Measurements from ENCODE around the gene GPR152. TPM values are rescaled to one million over a fixed set of nuclear protein-coding genes. Genes with fewer than 3 reads are reported as not detected.
"Not testable (repeated sequence)": the region's sequence is repeated elsewhere in the genome, so short reads cannot be mapped to it uniquely, and the experiment has no call there.

GPR152 gene
- total RNA-seq, 5 donors from 2014 or later (not counting 1 experiment from before 2014, with no cell fraction given) = 0.19 TPM; not detected in 4

GRCh38 chr11:67466962-67467771 is 14.6 kb upstream of the GPR152 start:
- ChIA-PET CTCF (interaction anchor here in 1 of 2 donors (1.5 kb wide), 1 partner anchor 30 kb away, joined by 7 read pairs; the partner anchor contains the start of gene PTPRCAP), POLR2A (interaction anchor here (0.6 kb wide), 2 partner anchors 20 to 63 kb away, joined by 6 to 7 read pairs; partner anchors contain the start of gene TBC1D10C (in 1 of the 2))
- no peak overlapping the region for H3K4me3 ChIP-seq (ENCODE audit: control insufficient read depth in 1 of 2, extremely low read depth in 1 of 2, low read length in 1 of 2)
- 92% methylated on average over 8 of the region's 11 CpGs for whole genome bisulfite sequencing (ENCODE audit: insufficient coverage)
- Mint-ChIP-seq H3K36me3 (no peaks in the 10 kb centered on the region), H3K27ac (peak overlapping the region; percentile 89 to 93), H3K9me3 (no peaks in the 10 kb centered on the region), H3K4me1 (peaks cover 32 to 46% (median 36%) of the 10 kb centered on the region in 3 donors), H3K27me3 (no peaks in the 10 kb centered on the region), H3K4me3 (peak overlapping the region; percentile 83 to 88 (median 87))
- DNase-seq = no peak
- H3K36me3 ChIP-seq (ENCODE audit: control insufficient read depth in 2 of 2, extremely low read depth in 1 of 2, insufficient read depth in 1 of 2, low read length in 1 of 2) = peaks cover 4 to 7% of the 10 kb centered on the region in 2 donors
- H3K4me1 ChIP-seq (ENCODE audit: control insufficient read depth in 1 of 2, extremely low read depth in 1 of 2, insufficient read depth in 2 of 2, low read length in 2 of 2) = peaks cover 11 to 63% of the 10 kb centered on the region in 2 experiments
- no peaks in the 10 kb centered on the region for H3K9me3 ChIP-seq
- H3K27ac ChIP-seq (ENCODE audit: low read length) = no peak overlapping the region
- no peaks in the 10 kb centered on the region for H3K27me3 ChIP-seq (replicated peaks in 1 of 2; ENCODE audit: control insufficient read depth in 2 of 2, extremely low read depth in 1 of 2, insufficient read depth in 2 of 2, low read length in 1 of 2)
- ATAC-seq (replicated peaks in 1 of 4) = no peak

- ChIA-PET CTCF (no interaction called here), POLR2A (no interaction called here)
- Histone ChIP-seq H3K9me3 (no peaks in the 10 kb centered on the region), H3K4me3 (ENCODE audit: control insufficient read depth in 1 of 2, extremely low read depth in 1 of 2, low read length in 1 of 2) (no peak overlapping the region), H3K27me3 (replicated peaks in 1 of 2; ENCODE audit: control insufficient read depth in 2 of 2, extremely low read depth in 1 of 2, insufficient read depth in 2 of 2, low read length in 1 of 2) (no peaks in the 10 kb centered on the region), H3K27ac (ENCODE audit: low read length) (no peak overlapping the region), H3K4me1 (ENCODE audit: control insufficient read depth in 1 of 2, extremely low read depth in 1 of 2, insufficient read depth in 2 of 2, low read length in 2 of 2) (peaks cover 11 to 63% of the 10 kb centered on the region in 2 experiments), H3K36me3 (ENCODE audit: control insufficient read depth in 2 of 2, extremely low read depth in 1 of 2, insufficient read depth in 1 of 2, low read length in 1 of 2) (peaks cover 4 to 7% of the 10 kb centered on the region in 2 donors)
- Mint-ChIP-seq H3K9me3 (no peaks in the 10 kb centered on the region), H3K27me3 (no peaks in the 10 kb centered on the region), H3K4me3 (peak overlapping the region in 2 of 3 donors; percentile 47 to 88), H3K4me1 (peaks cover 32 to 43% (median 36%) of the 10 kb centered on the region in 3 donors), H3K36me3 (no peaks in the 10 kb centered on the region), H3K27ac (peak overlapping the region; percentile 66 to 89)
- ATAC-seq (replicated peaks in 1 of 4) (no peak), DNase-seq (no peak)
- WGBS (ENCODE audit: insufficient coverage) = 100% methylated on average over 2 of the region's 5 CpGs
Measured at GRCh38 chr11:67466367-67466766, 13.8 kb upstream of the GPR152 start.

DNA sequence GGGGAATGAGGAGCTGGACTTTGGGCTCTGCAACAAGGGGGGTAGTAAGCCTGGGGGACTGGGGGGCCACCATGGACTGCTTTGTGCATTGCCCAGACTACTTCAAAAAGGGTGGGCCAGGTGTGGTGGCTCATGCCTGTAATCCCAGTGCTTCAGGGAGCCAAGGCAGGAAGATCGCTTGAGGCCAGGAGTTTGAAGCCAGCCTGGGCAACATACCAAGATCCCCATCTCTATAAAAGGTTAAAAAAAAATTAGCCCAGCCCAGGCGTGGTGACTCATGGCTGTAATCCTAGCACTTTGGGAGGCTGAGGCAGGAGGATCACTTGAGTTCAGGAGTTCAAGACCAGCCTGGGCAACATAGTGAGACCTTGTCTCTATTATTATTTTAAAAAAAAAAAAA is 13.0 kb upstream of the GPR152 start:
- Mint-ChIP-seq H3K27ac (peak overlapping the region; percentile 94 to 96), H3K4me1 (peaks cover 32 to 42% (median 36%) of the 10 kb centered on the region in 3 donors), H3K4me3 (peak overlapping the region; percentile 78 to 82 (median 81))
- Histone ChIP-seq H3K4me1 (ENCODE audit: control insufficient read depth in 1 of 2, extremely low read depth in 1 of 2, insufficient read depth in 2 of 2, low read length in 2 of 2) (peaks cover 11 to 63% of the 10 kb centered on the region in 2 experiments), H3K4me3 (ENCODE audit: control insufficient read depth in 1 of 2, extremely low read depth in 1 of 2, low read length in 1 of 2) (peak overlapping the region; percentile 60 to 86), H3K27ac (ENCODE audit: low read length) (peak overlapping the region; percentile 85)
- H3K9me3 ChIP-seq; DNase-seq; H3K27me3 ChIP-seq (replicated peaks in 1 of 2; ENCODE audit: control insufficient read depth in 2 of 2, extremely low read depth in 1 of 2, insufficient read depth in 2 of 2, low read length in 1 of 2); POLR2A ChIA-PET; H3K9me3 Mint-ChIP-seq; H3K36me3 Mint-ChIP-seq; H3K27me3 Mint-ChIP-seq; ATAC-seq (replicated peaks in 1 of 4); H3K36me3 ChIP-seq (ENCODE audit: control insufficient read depth in 2 of 2, extremely low read depth in 1 of 2, insufficient read depth in 1 of 2, low read length in 1 of 2): not testable (repeated sequence)
- CTCF ChIA-PET = interaction anchor here in 1 of 2 donors (0.6 kb wide), 1 partner anchor 34 kb away, joined by 3 read pairs; no protein-coding TSS in a partner anchor
- no CpG with 5 or more reads among the region's 2 CpGs for WGBS (ENCODE audit: insufficient coverage)

DNA sequence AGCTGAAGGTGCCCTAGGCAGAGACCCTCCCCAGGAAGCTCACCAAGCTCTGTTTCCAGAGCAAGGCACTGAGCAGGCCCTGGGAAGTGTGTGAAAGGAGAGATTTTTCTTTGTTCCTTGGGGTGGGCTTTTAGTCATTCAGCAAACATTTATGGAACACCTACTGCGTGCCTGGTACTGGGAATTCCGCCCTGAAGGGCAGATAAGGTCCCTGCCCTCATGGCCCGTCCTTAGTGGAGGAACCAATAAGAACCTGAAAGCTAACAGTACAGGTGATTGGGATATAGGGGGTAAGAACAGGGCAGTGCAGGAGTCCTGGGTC is 12.6 kb upstream of the GPR152 start:
- Mint-ChIP-seq H3K9me3 (no peaks in the 10 kb centered on the region), H3K36me3 (no peaks in the 10 kb centered on the region), H3K27ac (peak overlapping the region; percentile 94 to 96), H3K4me3 (peak overlapping the region; percentile 78 to 82 (median 81)), H3K4me1 (peaks cover 33 to 44% (median 36%) of the 10 kb centered on the region in 3 donors), H3K27me3 (no peaks in the 10 kb centered on the region)
- ChIA-PET CTCF (interaction anchor here in 1 of 2 donors (0.6 kb wide), 1 partner anchor 34 kb away, joined by 3 read pairs; no protein-coding TSS in a partner anchor), POLR2A (no interaction called here)
- Histone ChIP-seq H3K27ac (ENCODE audit: low read length) (peak overlapping the region; percentile 85), H3K4me3 (ENCODE audit: control insufficient read depth in 1 of 2, extremely low read depth in 1 of 2, low read length in 1 of 2) (peak overlapping the region; percentile 60 to 86), H3K27me3 (replicated peaks in 1 of 2; ENCODE audit: control insufficient read depth in 2 of 2, extremely low read depth in 1 of 2, insufficient read depth in 2 of 2, low read length in 1 of 2) (no peaks in the 10 kb centered on the region), H3K4me1 (ENCODE audit: control insufficient read depth in 1 of 2, extremely low read depth in 1 of 2, insufficient read depth in 2 of 2, low read length in 2 of 2) (peaks cover 11 to 63% of the 10 kb centered on the region in 2 experiments), H3K9me3 (no peaks in the 10 kb centered on the region), H3K36me3 (ENCODE audit: control insufficient read depth in 2 of 2, extremely low read depth in 1 of 2, insufficient read depth in 1 of 2, low read length in 1 of 2) (peaks cover 4 to 7% of the 10 kb centered on the region in 2 donors)
- no peak for DNase-seq
- no peak for ATAC-seq (replicated peaks in 1 of 4)
- WGBS (ENCODE audit: insufficient coverage) = 77% methylated on average over 3 of the region's 3 CpGs

- Histone ChIP-seq H3K4me3 (ENCODE audit: control insufficient read depth in 1 of 2, extremely low read depth in 1 of 2, low read length in 1 of 2) (peak overlapping the region; percentile 60 to 86), H3K27me3 (replicated peaks in 1 of 2; ENCODE audit: control insufficient read depth in 2 of 2, extremely low read depth in 1 of 2, insufficient read depth in 2 of 2, low read length in 1 of 2) (no peaks in the 10 kb centered on the region), H3K36me3 (ENCODE audit: control insufficient read depth in 2 of 2, extremely low read depth in 1 of 2, insufficient read depth in 1 of 2, low read length in 1 of 2) (peaks cover 4 to 7% of the 10 kb centered on the region in 2 donors), H3K9me3 (no peaks in the 10 kb centered on the region), H3K4me1 (ENCODE audit: control insufficient read depth in 1 of 2, extremely low read depth in 1 of 2, insufficient read depth in 2 of 2, low read length in 2 of 2) (peaks cover 11 to 59% of the 10 kb centered on the region in 2 experiments), H3K27ac (ENCODE audit: low read length) (peak overlapping the region; percentile 85)
- ATAC-seq (replicated peaks in 1 of 4) (peak; percentile 78 to 82 (median 80)), DNase-seq (peak; percentile 80 to 94 (median 91))
- H3K27ac Mint-ChIP-seq = peak overlapping the region; percentile 94 to 96
- peaks cover 36 to 49% (median 36%) of the 10 kb centered on the region in 3 donors for H3K4me1 Mint-ChIP-seq
- ChIA-PET POLR2A (no interaction called here), CTCF (no interaction called here)
- H3K36me3 Mint-ChIP-seq = no peaks in the 10 kb centered on the region
- H3K9me3 Mint-ChIP-seq = no peaks in the 10 kb centered on the region
- H3K27me3 Mint-ChIP-seq = no peaks in the 10 kb centered on the region
- peak overlapping the region; percentile 78 to 82 (median 81) for H3K4me3 Mint-ChIP-seq
- 17% methylated on average over 24 of the region's 56 CpGs for WGBS (ENCODE audit: insufficient coverage)
Measured at GRCh38 chr11:67464411-67465188, 12.1 kb upstream of the GPR152 start.

Measured in T-cell (primary cell).